Ramos (cell line): Measurements from ENCODE around the gene ANO5.

Experiments
- in situ Hi-C: fragments of 300-500 bp; cut with MboI; formaldehyde crosslinking; loops from one replicate; pipeline ENCODE4 v1.14.3; 2022; ENCODE audit warnings: low sequenced_read_pairs; ENCODE audit not compliant: unreplicated experiment

The ANO5 gene

GRCh38 chr11:22192642-22193347, at the start of gene ANO5:
ANO5 (plus strand) TSS chr11:22193085; CDS start chr11:22193493, 408 bp downstream.
- in situ Hi-C loops, result no loop called here

GRCh38 chr11:22151649-22152197, 41.2 kb upstream of the ANO5 start:
- in situ Hi-C loops, result no loop called here

GRCh38 chr11:22157531-22157930, 35.4 kb upstream of the ANO5 start:
- in situ Hi-C loops, result no loop called here

GRCh38 chr11:22161489-22161888, 31.4 kb upstream of the ANO5 start:
- in situ Hi-C loops, result no loop called here

GRCh38 chr11:22162756-22163155, 30.1 kb upstream of the ANO5 start:
- in situ Hi-C loops, result no loop called here

GRCh38 chr11:22163394-22163797, 29.5 kb upstream of the ANO5 start:
- in situ Hi-C loops, result no loop called here

GRCh38 chr11:22165087-22165486, 27.8 kb upstream of the ANO5 start:
- in situ Hi-C loops, result no loop called here

- in situ Hi-C loops, result no loop called here
Measured at GRCh38 chr11:22165759-22166513, 26.9 kb upstream of the ANO5 start.

- in situ Hi-C loops, result no loop called here
Measured at GRCh38 chr11:22169833-22170232, 23.1 kb upstream of the ANO5 start.

- in situ Hi-C loops, result no loop called here
Measured at GRCh38 chr11:22173532-22173931, 19.4 kb upstream of the ANO5 start.

GRCh38 chr11:22177186-22177585, 15.7 kb upstream of the ANO5 start:
- in situ Hi-C loops, result no loop called here

- in situ Hi-C loops, result no loop called here
Measured at GRCh38 chr11:22179626-22180025, 13.3 kb upstream of the ANO5 start.

GRCh38 chr11:22180131-22180530, 12.8 kb upstream of the ANO5 start:
- in situ Hi-C loops, result no loop called here

GRCh38 chr11:22189660-22190059, 3.2 kb upstream of the ANO5 start:
- in situ Hi-C loops, result no loop called here

GRCh38 chr11:22190827-22191463, 1.9 kb upstream of the ANO5 start:
- in situ Hi-C loops, result no loop called here

- in situ Hi-C loops, result no loop called here
Measured at GRCh38 chr11:22192289-22192641, 620 bp upstream of the ANO5 start.

- in situ Hi-C loops, result no loop called here
Measured at GRCh38 chr11:22193348-22194051, 615 bp downstream of the ANO5 start.

GRCh38 chr11:22194306-22194705, 1.4 kb downstream of the ANO5 start:
- in situ Hi-C loops, result no loop called here

- in situ Hi-C loops, result no loop called here
Measured at GRCh38 chr11:22194907-22195306, 2.0 kb downstream of the ANO5 start.
